Body of pancreas (tissue), 4 donors: ENCODE results near the gene IL24. TPM values are rescaled to one million over a fixed set of nuclear protein-coding genes. Genes with fewer than 3 reads are reported as not detected.

Source experiments
- ATAC-seq: fragments of 150-250 bp; one replicate; pipeline ENCODE4 v1.9.1; 2016
- DNase-seq, 4 donors: peaks; one replicate each; pipeline ENCODE4 v3.0.0-alpha.2; 2019
- H3K27ac ChIP-seq, 4 donors: fragments of 200-600 bp; sonication (generic); 1 replicate in 3 of 4; 2 replicates in 1 of 4; pipeline versions ENCODE4 v1.5.1 to v1.6.1; 2016 to 2019; ENCODE audit warnings: mild to moderate bottlenecking in 1 of 4, mixed read lengths in 1 of 4, moderate library complexity in 1 of 4
- H3K27me3 ChIP-seq, 2 donors: fragments of 200-600 bp; sonication (generic); one replicate each; pipeline ENCODE4 v1.6.0; 2016; ENCODE audit warnings: mild to moderate bottlenecking in 1 of 2
- H3K36me3 ChIP-seq, 2 donors: fragments of 200-600 bp; sonication (generic); replicated peaks in 1 of 2; 2 replicates each; pipeline ENCODE4 v1.5.1; 2016; ENCODE audit warnings: low read depth in 2 of 2; ENCODE audit not compliant: insufficient read depth in 1 of 2
- H3K4me1 ChIP-seq: fragments of 200-600 bp; sonication (generic); one replicate; pipeline ENCODE4 v1.6.0; 2016
- H3K4me3 ChIP-seq, 2 donors: fragments of 200-600 bp; sonication (generic); 1 replicate in 1 of 2; 2 replicates in 1 of 2; pipeline ENCODE4 v1.5.1; 2016 to 2019
- H3K9me3 ChIP-seq, 3 donors: fragments of 200-600 bp; sonication (generic); 1 replicate in 2 of 3; 2 replicates in 1 of 3; pipeline ENCODE4 v1.5.1; 2016
- POLR2A ChIP-seq, 3 donors: fragments of 450-650 bp; IDR thresholded peaks; one replicate each; pipeline ENCODE4 v1.6.1; 2016; ENCODE audit warnings: antibody characterized with exemption in 3 of 3, mild to moderate bottlenecking in 2 of 3
- WGBS, 2 donors: methylation state at CpG; one replicate each; pipeline ENCODE4 v1.1.5; 2017; 5-methylcytosine and 5-hydroxymethylcytosine counted together
- intact Hi-C: fragments of 100-400 bp; cut with DNase I; formaldehyde crosslinking; loops from one replicate; pipeline ENCODE4 v1.15.1; 2023
- total RNA-seq, 2 donors: library from RNA; depleted of rRNA; stranded (reverse); fragments of >200 nt; gene quantifications; one replicate each; pipeline ENCODE4 v1.1.0, GENCODE V29; 2016
- TF ChIP-seq, protein P1 (sequence below), 7 experiments: fragments of 450-650 bp in 4 of 7; fragments of 200-600 bp in 3 of 7; sonication (generic) in 3 of 7; IDR thresholded peaks; one replicate each; pipeline ENCODE4 v1.5.1; 2016 to 2019; ENCODE audit warnings: antibody characterized with exemption in 7 of 7

The IL24 gene
- total RNA-seq, 2 donors from 2014 or later = not detected

- no peak overlapping the region for H3K27ac ChIP-seq
- no peak for DNase-seq
- 75 to 80% methylated on average over 4 of the region's 4 CpGs for WGBS, 2 donors
- intact Hi-C loops = no loop called here
- H3K4me3 ChIP-seq = no peak overlapping the region
- peaks cover 6% of the 10 kb centered on the region for H3K4me1 ChIP-seq
- no peak for TF ChIP-seq POLR2A (IDR thresholded peaks at IDR 0.05)
- TF ChIP-seq, protein P1, sequence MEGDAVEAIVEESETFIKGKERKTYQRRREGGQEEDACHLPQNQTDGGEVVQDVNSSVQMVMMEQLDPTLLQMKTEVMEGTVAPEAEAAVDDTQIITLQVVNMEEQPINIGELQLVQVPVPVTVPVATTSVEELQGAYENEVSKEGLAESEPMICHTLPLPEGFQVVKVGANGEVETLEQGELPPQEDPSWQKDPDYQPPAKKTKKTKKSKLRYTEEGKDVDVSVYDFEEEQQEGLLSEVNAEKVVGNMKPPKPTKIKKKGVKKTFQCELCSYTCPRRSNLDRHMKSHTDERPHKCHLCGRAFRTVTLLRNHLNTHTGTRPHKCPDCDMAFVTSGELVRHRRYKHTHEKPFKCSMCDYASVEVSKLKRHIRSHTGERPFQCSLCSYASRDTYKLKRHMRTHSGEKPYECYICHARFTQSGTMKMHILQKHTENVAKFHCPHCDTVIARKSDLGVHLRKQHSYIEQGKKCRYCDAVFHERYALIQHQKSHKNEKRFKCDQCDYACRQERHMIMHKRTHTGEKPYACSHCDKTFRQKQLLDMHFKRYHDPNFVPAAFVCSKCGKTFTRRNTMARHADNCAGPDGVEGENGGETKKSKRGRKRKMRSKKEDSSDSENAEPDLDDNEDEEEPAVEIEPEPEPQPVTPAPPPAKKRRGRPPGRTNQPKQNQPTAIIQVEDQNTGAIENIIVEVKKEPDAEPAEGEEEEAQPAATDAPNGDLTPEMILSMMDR (IDR thresholded peaks at IDR 0.05) = no peak
- no peaks in the 10 kb centered on the region for H3K9me3 ChIP-seq
- H3K36me3 ChIP-seq = no peaks in the 10 kb centered on the region
- no peak for ATAC-seq
- H3K27me3 ChIP-seq = no peaks in the 10 kb centered on the region
Measured at GRCh38 chr1:206860165-206860564, 37.1 kb upstream of the IL24 start.

- ATAC-seq = no peak
- no peak for TF ChIP-seq POLR2A (IDR thresholded peaks at IDR 0.05)
- TF ChIP-seq, protein P1 (IDR thresholded peaks at IDR 0.05) = no peak
- intact Hi-C loops = no loop called here
Measured at GRCh38 chr1:206863266-206863665, 34.0 kb upstream of the IL24 start.

DNA sequence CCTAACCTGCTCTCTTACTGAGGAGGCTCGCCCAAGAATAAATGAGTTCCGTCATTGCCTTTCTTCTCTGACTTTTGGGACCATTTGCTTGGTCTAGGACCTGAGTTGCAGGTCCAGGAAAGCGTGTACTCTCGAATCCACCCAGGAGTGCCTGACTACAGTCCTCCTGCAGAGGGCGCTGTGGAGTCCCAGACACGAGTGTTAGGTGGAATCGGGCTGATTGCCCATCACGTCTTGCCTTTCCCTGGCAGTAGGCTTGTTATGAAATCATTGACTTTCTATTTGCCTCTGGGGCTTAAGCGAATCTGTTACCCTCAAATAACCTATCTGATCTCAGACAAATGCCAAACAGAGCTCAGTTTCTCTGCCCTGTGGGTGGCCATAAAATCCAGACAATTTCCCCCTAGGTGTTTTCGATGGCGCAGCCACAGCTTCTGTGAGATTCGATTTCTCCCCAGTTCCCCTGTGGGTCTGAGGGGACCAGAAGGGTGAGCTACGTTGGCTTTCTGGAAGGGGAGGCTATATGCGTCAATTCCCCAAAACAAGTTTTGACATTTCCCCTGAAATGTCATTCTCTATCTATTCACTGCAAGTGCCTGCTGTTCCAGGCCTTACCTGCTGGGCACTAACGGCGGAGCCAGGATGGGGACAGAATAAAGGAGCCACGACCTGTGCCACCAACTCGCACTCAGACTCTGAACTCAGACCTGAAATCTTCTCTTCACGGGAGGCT, 32.1 kb upstream of the IL24 start, which contains the start of gene IL20:
Gene IL20, plus strand, starts transcription at position 685 of the 733 bp plus-strand sequence. CDS start 230 bp downstream, outside the sequence.
- ATAC-seq (peak; percentile 100), DNase-seq (peak; percentile 94 to 98 (median 96))
- no peaks in the 10 kb centered on the region for H3K9me3 ChIP-seq
- no peak for TF ChIP-seq POLR2A (IDR thresholded peaks at IDR 0.05)
- TF ChIP-seq, protein P1 (IDR thresholded peaks at IDR 0.05) = peak; percentile 85 to 93 (median 92)
- H3K4me1 ChIP-seq = peaks cover 8% of the 10 kb centered on the region
- H3K27me3 ChIP-seq = no peaks in the 10 kb centered on the region
- H3K4me3 ChIP-seq = no peak within 1 kb of the TSS
- intact Hi-C loops = no loop called here
- no peak within 1 kb of the TSS for H3K27ac ChIP-seq
- H3K36me3 ChIP-seq = no peaks in the 10 kb centered on the region
- 46 to 48% methylated on average over 19 of the region's 19 CpGs for WGBS, 2 donors

More at GRCh38 chr1:206863266-206863665, 34.0 kb upstream of the IL24 start:
- 8 to 13% methylated on average over 1 of the region's 1 CpG for WGBS, 2 donors
- H3K27ac ChIP-seq = no peak overlapping the region
- DNase-seq = no peak
- H3K9me3 ChIP-seq = no peaks in the 10 kb centered on the region
- no peak overlapping the region for H3K4me3 ChIP-seq
- no peaks in the 10 kb centered on the region for H3K36me3 ChIP-seq
- H3K27me3 ChIP-seq = no peaks in the 10 kb centered on the region
- peaks cover 8% of the 10 kb centered on the region for H3K4me1 ChIP-seq

GRCh38 chr1:206866062-206866461, 31.2 kb upstream of the IL24 start:
- no peak for DNase-seq
- TF ChIP-seq POLR2A (IDR thresholded peaks at IDR 0.05) = no peak
- TF ChIP-seq, protein P1 (IDR thresholded peaks at IDR 0.05) = no peak
- ATAC-seq = no peak

DNA sequence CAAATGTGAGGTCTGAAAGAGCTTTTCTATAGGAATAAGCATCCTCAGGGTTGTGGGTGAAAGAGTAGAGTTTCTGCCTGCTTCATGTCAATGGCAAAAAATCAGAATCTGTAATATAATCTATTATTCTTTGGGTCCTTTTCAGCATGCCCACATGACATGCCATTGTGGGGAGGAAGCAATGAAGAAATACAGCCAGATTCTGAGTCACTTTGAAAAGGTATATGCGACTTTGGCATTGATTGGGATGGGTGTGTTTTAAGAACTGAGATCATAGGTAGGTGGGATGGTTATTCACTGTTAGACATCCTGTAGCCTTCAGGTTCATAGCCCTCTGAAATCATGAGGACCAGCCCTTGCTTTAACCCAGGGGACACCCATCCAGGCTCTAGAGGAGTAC, 30.0 kb upstream of the IL24 start:
- WGBS, 2 donors = 64 to 81% methylated on average over 1 of the region's 1 CpG
- intact Hi-C loops = no loop called here

More at GRCh38 chr1:206866062-206866461, 31.2 kb upstream of the IL24 start:
- Histone ChIP-seq H3K4me1 (peaks cover 8% of the 10 kb centered on the region), H3K36me3 (no peaks in the 10 kb centered on the region), H3K27ac (no peak overlapping the region), H3K9me3 (no peaks in the 10 kb centered on the region), H3K4me3 (no peak overlapping the region), H3K27me3 (no peaks in the 10 kb centered on the region)
- whole genome bisulfite sequencing, 2 donors = 71 to 75% methylated on average over 2 of the region's 2 CpGs
- intact Hi-C loops = no loop called here

More for the DNA sequence above, 30.0 kb upstream of the IL24 start:
- Histone ChIP-seq H3K4me1 (peaks cover 8% of the 10 kb centered on the region), H3K36me3 (no peaks in the 10 kb centered on the region), H3K27me3 (no peaks in the 10 kb centered on the region), H3K9me3 (no peaks in the 10 kb centered on the region), H3K4me3 (no peak overlapping the region), H3K27ac (no peak overlapping the region)
- TF ChIP-seq POLR2A (IDR thresholded peaks at IDR 0.05) = no peak
- TF ChIP-seq, protein P1 (IDR thresholded peaks at IDR 0.05) = no peak
- DNase-seq = no peak
- ATAC-seq = no peak
